T1000 (cell line): ENCODE measurements around the gene PSMB2.

Experiments
- DNase-seq: peaks from one replicate; lab custom pipeline; 2025; ENCODE audit warnings: mixed read lengths; lab: John Stamatoyannopoulos, UW

The PSMB2 gene

DNA sequence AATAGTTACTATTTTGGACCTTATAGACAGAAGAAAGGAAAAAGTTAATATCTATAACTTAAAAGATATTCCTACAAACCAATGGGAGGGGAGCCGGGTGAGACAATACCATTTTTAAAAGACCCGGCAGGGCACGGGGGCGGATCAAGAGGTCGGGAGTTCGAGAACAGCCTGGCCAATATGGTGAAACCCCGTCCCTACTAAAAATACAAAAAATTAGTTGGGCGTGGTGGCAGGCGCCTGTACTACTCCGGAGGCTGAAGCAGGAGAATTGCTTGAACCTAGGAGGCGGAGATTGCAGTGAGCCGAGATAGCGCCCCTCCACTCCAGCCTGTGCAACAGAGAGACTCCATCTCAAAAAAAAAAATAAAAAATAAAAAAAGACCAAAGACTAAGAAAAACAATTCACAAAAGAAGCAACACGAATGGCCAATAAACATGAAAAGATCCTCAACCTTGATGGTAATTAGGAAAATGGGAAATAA is 1.2 kb upstream of the PSMB2 start:
- no peak for DNase-seq

DNA sequence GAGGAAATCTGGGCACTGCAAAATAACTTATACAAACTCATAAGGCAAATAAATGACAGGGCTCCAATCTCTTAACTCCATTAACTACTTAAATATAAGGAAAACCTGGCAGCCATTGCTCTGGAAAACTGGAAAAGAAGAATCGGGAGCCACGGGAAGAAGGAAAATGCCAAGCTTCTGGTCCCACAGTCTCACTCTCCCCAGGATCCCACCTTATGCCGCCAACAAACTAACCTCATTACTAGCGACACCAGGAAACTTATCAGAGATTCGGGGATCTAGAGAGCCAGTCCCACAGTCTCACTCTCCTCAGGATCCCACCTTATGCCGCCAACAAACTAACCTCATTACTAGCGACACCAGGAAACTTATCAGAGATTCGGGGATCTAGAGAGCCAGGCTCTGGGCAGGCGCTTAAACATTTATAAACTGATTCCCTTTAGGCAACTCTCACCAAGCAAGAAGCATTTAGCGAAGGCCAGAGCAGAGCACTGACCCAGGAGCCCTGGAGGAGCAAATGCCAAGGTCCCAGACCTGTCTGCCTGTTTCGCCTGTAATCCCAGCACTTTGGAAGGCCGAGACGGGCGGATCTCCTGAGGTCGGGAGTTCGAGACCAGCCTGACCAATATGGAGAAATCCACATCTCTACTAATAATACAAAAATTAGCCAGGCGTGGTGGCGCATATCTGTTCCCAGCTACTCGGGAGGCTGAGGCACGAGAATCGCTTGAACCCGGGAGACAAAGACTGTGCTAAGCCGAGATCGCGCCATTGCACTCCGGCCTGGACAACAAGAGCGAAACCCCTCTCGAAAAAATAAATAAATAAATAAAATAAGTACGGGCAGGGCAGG is 720 bp downstream of the PSMB2 start:
- no peak for DNase-seq

DNA sequence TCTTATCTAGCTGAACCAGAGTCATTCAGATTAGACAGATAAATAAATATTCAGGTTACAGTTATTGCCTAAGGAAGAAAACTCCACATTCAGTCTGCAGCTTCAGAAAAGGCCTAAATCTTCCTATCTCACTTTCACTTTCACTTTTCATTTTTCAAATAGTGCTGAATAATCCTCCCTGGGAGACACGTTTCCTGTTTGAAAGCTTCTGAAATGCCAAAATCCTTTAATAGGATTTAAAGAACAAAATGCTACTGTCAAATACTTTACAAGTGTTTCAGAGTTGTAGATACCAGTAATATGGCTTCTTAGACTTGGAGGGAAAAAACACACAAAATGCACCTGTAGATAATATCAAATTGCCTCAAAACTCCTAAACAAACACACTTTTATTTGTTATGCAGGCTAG is 3.9 kb downstream of the PSMB2 start:
- no peak for DNase-seq

DNA sequence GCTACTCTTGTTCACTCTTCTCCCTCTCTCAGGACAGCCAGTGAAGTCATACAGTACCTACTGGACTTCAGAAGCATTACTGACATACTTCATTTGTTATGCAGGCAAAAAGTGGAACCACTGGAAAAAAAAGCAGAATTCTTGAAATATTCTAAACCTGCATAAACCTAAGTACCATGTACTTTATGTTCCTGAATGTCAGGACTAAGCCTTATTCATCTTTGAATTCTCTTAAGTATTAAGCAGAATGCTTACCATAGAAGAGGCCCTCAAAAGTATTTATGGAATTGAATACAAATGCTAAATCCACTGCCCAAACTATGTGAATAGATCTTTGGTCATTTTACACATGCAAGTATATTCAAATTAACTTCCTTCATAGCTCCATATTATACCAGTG is 7.8 kb downstream of the PSMB2 start:
- no peak for DNase-seq

DNA sequence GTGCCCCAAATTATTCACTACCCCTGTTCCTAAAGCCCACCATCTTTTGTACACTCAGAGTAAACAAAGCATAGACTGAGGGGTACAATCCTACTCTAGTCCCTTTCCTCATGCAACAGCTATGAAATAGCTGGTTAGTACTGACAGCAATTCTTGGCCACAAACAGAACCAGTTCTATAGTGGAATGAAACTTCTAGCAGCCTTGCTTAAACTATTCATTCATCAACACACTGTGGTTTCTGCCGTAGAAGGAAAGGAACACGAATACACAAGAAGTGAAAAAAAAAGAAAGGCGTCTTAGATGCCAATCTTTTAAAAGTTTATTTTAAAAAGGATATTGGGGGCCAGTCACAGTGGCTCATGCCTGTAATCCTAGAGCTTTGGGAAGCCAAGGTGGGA is 9.9 kb downstream of the PSMB2 start:
- DNase-seq: no peak

DNA sequence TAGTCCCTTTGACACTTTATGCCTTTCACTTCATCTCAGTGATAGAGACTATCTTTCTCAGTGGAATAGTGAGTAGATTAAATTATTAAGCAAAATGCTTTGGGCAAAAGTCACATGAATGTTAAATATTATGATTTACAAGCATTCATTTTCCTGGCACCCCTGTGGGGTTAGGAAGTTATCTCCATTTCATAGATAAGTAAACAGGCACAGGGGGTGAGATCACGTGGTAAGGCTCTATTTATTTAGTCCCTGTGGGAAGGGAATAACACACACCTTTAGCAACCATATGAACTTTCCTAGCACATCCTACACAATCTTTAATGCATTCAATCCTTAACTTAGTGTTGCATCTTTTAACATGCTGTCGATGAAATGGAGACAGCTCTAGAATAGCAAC is 12.3 kb downstream of the PSMB2 start:
- DNase-seq: no peak

DNA sequence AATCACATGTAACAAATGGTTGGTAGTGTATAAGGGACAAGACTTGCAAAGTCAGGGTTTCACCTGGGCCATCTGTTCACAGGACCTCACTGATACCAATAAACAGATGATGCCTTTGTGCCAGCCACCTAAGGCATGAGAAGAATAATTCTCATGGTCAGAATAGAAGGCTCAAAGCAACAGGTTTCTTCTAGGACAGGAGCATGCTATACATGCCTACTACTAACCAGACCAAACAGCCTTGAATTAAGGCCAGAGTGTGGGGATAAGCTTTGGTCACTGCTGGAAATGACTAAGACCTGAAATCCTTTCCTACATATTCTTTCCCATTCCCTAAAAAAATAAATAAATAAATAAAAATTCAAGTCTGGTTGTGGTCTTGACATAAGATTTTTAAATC is 17.5 kb downstream of the PSMB2 start:
- no peak for DNase-seq

DNA sequence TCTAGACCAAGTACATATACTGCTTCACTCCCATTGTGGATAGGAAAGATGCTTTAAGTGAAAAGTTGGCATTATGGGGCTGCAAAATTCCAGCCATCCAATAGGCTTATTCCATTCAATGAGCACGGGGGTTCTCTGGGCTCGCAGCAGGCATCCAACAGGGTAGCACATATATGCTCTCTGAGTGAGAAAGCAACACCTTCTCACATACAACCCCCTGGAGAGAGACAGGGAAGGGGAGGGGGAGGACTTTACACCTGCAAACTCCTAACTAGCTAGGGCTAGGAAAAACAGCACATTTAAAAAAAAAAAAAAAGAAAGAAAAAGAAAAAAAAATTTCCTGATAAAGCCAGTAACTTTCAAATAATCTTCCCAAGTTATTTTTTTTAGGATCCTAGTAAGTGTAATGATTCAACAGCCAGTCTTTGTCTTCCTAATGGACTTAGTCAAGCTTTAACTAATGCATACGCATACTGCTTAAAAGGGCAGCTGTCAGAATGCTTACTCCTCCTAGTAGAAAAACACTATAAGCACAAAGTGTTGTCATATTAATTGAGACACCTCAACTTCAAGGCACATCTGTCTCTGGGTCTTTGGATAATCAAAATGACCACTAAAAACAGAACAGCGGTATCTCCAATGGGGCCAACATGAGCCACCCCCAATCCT is 18.7 kb downstream of the PSMB2 start:
- DNase-seq: no peak

DNA sequence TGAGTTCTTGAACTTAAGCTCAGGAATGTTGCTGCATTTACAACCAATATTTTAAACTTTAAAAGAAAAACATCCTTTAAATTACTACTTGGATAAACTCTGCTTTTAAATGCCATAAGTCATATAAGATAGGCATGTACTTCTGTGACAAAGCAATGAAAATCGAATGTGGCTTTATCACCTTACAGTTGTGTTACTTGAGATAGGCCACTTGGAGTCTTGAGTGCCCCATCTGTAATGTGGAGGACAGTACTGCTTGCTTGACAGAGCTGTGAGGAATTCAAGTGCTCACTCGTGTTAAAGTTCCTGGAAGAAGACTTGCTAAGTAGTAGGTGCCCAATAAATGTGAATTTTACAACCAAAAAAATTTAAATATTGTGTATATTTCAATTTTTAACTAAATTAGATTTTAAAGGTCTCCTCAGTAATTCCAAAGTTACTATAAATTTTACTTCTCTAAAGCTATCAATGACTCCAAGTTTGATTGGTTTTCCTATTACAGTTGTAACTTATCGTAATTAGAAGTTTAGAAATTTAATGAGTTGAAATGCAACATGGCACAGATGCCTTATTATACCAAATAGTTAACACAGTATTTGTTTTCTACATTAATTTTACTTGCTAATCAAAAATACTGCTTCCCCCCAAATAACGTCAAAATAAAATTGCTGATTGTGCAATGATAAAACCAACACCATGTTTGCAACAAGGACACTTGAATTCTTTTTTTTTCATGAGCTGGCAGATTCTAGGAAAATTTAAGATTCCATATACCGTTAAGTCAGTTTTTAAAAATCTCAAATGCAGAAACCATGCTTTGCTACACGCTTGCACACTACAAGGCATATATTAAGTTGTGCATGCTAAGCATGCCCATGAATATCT is 21.8 kb downstream of the PSMB2 start:
- no peak for DNase-seq

DNA sequence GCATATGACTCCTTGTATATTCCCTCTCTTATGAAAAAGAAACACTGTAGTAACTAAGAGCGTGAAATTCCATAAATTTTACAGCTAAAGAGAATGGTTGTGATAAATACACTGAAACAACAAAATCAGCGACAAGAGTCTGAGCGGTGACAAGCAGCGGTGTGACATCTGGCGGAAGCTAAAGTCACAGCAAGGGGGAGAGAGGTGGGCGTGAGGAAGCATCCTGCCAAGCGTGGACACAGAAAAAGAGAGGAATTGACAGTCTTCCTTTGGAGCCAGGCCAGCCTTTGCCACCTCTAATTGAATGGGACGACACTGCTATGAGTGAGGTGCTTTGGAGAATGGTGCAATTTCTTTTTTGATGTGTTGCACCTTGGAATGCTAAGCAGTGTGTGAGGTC is 25.9 kb downstream of the PSMB2 start:
- no peak for DNase-seq

DNA sequence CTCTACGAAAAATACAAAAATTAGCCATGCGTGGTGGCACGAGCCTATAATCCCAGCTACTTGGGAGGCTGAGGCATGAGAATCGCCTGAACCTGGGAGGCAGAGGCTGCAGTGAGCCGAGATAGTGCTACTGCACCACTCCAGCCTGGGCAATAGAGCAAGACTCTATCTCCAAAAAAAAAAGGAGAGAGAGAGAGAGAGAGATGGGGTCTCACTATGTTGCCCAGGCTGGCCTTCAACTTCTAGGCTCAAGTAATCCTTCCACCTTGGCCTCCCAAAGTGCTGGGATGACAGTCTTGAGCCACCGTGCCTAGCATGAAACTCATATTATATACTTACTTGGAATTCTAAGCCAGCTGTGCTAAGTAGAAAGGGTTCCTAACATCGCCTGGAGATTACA is 29.7 kb downstream of the PSMB2 start:
- DNase-seq: no peak

DNA sequence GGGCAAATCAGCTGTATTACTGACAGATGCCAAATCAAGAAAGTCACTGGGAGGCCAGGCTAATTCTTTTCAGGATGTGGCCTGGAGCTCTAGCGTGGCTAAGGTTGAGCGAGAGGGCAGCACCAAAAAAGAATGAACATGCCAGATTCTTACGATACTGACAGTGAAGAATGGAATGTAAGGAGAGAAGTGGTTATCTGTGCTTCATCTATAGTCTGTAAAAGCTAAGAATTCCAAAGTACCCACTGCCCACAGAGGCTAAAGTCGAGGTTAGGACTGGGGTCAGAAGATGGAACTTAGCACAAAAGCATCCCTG is 35.5 kb downstream of the PSMB2 start:
- DNase-seq: no peak

DNA sequence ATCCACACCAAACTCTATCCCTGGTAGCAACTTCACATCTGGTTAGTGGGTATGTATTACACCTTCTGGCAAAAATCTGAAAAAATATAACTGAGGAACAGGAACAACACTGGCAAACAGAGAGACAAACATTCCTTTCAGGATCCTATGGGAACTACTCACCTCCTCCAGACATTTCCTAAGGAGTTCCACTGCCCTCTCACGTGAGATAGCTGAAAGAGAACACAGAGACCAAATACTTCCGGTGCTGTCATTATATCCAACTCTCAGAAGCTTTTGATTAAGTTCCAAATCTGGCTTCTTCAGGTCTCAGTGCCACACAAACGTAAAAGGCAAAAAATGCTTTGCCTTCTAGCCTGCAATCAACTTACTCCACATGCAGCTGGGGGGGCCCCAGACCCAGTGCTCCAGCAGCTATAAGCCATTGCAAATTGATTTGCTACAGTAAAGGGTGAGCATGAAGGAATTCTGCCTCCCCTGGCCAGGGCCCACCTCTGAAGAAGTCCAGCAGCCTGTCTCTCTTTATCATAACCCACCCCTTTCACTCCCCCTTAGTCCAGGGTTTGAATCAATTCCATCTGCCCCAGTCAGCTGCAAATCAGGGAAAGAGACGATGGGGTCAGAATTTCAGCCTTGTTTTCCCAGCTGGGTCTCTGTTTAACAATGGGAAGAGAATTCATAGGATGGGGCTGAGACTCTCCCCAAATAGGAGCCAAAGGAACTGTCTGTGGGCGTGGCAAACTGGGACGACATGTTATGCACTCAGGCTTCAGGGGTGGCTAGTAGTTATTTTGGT is 36.1 kb downstream of the PSMB2 start:
- no peak for DNase-seq

DNA sequence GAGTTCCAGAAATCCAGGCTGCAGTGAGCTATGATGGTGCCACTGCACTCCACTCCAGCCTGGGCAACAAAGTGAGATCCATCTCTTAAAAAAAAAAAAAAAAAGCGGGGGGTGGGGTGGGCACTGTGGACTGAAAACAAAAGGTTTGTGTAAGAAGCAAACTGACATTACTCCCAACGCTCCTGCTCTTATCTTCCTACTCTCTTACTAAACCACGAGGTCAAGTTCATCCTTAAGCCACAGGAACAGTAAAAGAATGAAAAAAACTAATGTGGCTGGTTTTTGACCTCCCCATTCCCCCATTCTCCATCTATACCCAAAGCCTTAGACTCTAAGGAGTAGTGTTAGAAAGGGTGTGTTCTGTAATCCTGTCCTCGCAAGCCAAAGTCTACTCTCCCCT is 37.4 kb downstream of the PSMB2 start:
- DNase-seq: no peak

DNA sequence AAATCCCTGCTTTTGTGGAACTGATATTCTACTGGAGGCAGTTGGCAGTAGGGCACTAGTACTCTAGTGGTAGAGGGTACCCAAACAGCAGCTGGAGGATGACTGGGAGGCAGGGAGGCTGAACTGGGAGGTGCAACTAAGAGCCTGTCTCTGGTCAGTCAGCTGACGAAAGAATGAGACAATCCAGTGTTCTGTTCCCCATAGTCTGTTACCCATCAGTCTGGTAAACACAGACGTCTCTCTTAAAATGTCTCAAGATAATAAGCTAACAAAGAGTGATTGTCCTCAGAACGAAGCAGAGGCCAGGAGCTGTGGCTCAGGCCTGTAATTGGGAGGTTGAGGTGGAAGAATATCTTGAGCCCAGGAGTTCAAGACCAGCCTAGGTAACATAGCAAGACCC is 37.9 kb downstream of the PSMB2 start:
- no peak for DNase-seq

DNA sequence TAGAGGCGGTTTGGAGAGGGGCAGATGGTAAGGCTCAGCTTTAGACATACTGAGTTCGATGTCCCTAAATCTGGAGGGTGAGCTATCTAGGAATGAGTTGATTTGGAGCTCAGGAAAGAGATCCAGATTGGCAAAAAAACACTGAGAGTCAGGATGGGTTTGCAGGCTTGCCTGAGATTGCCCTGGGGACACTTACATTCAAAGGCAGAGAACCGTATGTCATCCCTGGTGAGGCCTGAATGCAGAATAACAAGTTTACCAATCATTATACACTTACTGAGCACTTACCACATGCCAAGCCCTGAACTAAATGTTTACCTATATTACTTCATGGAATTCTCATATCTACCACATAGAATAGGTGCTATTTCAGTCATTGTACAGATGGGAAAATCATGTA is 40.7 kb downstream of the PSMB2 start:
- DNase-seq: no peak

DNA sequence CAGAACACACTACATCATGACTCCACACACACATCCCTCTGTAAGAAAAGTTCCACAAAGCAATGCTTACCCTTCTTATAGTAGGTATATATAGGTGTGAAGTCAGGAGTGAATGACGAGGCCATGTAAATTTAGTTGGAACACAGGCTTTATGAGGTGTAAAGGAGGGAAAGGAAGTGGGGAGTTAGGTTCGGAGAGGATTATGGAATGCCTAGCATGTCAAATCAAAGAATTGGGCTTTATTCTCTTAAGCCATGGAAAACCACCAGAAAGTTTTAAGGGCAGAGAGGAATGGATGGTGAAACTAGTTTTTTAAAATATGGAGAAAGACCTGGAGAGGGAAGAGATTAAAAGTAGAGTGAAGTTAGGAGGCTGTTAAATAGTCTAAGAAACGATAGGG is 41.9 kb downstream of the PSMB2 start:
- DNase-seq: no peak

DNA sequence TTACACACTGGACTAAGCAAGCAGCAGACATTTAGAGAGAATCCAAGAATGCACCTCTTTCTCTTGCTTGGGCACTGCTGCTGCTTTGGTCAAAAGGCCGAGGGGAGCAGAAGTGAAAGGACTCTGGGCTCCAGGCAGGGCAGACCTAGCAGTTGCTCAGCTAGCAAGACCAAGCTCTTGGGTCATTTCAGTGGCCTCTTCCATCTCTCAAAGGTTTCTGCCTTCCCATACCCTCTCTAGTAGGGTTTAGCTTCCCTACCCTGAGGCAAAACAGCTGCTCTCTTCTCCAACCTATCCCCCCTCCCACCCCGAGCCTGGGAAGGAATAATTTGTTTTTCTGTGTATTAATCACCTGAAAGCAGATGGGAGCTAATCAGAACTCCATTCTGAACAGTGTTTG is 42.4 kb downstream of the PSMB2 start:
- no peak for DNase-seq

DNA sequence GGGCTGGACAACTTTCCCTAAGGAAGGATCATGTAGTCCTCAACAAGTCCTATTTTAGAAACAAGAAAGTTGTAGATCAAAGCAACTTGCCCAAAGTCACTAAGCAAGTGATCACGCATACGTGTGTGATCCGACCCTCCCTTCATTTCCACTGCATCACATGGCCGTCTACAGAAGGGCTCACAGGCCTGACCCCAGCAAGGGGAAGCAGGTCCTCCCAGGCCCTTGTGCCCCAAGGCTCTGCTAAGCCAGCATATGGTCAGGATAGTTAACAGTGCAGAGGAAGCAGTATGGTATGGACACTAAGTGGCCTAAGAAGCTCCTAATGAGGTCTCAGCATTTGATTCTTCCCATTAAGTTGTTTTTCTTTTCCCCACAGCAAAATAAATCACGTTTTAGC is 43.5 kb downstream of the PSMB2 start:
- DNase-seq: no peak

DNA sequence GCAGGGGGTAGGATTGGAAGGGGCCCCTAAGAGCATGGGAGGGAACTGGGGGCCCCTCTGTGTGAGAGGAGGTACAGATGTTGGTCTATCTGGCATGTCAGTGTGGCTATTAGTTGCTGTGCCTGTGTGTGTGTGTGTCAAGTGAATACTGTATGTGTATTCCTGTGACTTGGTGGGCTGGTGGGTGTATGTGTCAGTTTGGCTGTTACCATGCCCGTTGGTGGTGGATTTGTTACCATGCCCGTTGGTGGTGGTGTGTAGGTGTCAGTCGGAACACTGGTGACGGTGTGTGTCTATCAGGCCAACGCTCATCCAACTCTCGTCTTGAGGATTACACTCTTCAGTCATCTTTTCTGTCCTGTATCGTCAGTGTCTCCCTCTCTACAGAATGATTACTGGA is 45.6 kb downstream of the PSMB2 start:
- no peak for DNase-seq

DNA sequence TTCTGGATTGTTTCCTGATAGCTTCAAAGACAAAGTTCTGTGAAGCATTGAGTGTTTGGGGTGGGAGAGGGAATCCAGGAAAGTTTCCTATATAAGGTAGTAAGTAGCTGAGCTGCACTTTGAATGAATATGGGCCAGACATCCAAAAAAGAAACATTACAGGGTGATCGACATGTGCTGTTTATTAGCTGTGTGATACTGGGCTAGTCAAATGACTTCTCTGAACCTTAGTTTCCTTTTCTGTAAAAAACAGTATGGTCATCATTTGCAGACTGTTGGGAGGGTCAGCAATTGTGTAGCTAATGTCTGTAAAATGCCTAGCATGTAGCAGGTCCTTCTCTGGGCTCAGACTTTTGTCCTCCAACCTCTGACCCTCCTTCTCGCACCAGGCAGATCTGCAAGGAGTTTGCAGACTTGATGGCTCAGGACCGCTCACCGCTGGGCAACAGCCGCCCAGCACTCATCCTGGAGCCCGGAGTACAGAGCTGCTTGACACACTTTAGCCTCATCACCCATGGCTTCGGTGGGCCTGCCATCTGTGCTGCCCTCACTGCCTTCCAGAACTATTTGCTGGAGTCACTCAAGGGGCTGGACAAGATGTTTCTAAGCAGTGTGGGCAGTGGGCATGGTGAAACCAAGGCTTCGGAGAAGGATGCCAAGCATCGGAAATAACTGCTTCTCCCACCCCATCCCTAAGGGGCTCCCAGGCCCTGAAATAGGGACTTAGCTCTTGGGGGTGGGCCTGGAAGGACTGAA is 47.1 kb downstream of the PSMB2 start:
- no peak for DNase-seq
